NCI-H446 (cell line): ENCODE results near the gene SREBF2.

ENCODE experiments used
- DNase-seq, 2 experiments: peaks; one replicate each; lab custom pipeline; 2025; lab: John Stamatoyannopoulos, UW

SREBF2 gene

GRCh38 chr22:41832553-41833368 is at the start of gene SREBF2:
Gene SREBF2, plus strand, starts transcription at chr22:41833105. Its CDS starts 166 bp downstream, at chr22:41833271.
- DNase-seq: peak; percentile 98 to 99

GRCh38 chr22:41787331-41787730 is 45.6 kb upstream of the SREBF2 start:
- no peak for DNase-seq

GRCh38 chr22:41793871-41794270 is 39.0 kb upstream of the SREBF2 start:
- no peak for DNase-seq

- DNase-seq: no peak
Observed at GRCh38 chr22:41798736-41799135, 34.2 kb upstream of the SREBF2 start.

- DNase-seq: no peak
Observed at GRCh38 chr22:41799486-41800347, 33.2 kb upstream of the SREBF2 start.

- peak; percentile 69 to 93 for DNase-seq
Observed at GRCh38 chr22:41800348-41801146, 32.4 kb upstream of the SREBF2 start, which contains the start of gene CCDC134. Gene CCDC134, plus strand, starts transcription at chr22:41800679. Its CDS starts 8,212 bp downstream, at chr22:41808891.

- no peak for DNase-seq
Observed at GRCh38 chr22:41801147-41801819, 31.6 kb upstream of the SREBF2 start.

GRCh38 chr22:41801886-41802285 is 31.0 kb upstream of the SREBF2 start:
- no peak for DNase-seq

GRCh38 chr22:41805639-41806038 is 27.3 kb upstream of the SREBF2 start:
- no peak for DNase-seq

GRCh38 chr22:41808400-41808799 is 24.5 kb upstream of the SREBF2 start:
- DNase-seq: no peak

- no peak for DNase-seq
Observed at GRCh38 chr22:41810022-41810421, 22.9 kb upstream of the SREBF2 start.

GRCh38 chr22:41812805-41813545 is 19.9 kb upstream of the SREBF2 start:
- DNase-seq: no peak

- no peak for DNase-seq
Observed at GRCh38 chr22:41813726-41814410, 19.0 kb upstream of the SREBF2 start.

- DNase-seq: no peak
Observed at GRCh38 chr22:41815716-41816115, 17.2 kb upstream of the SREBF2 start.

- DNase-seq: no peak
Observed at GRCh38 chr22:41816241-41816640, 16.7 kb upstream of the SREBF2 start.

GRCh38 chr22:41816871-41817270 is 16.0 kb upstream of the SREBF2 start:
- DNase-seq: no peak

- no peak for DNase-seq
Observed at GRCh38 chr22:41818011-41818410, 14.9 kb upstream of the SREBF2 start.

GRCh38 chr22:41818596-41818995 is 14.3 kb upstream of the SREBF2 start:
- no peak for DNase-seq

GRCh38 chr22:41819257-41819656 is 13.6 kb upstream of the SREBF2 start:
- DNase-seq: no peak

GRCh38 chr22:41820447-41820846 is 12.5 kb upstream of the SREBF2 start:
- no peak for DNase-seq
